Urinary bladder (tissue), 4 donors: ENCODE measurements around the gene ADGB. TPM values are rescaled to one million over a fixed set of nuclear protein-coding genes. Genes with fewer than 3 reads are reported as not detected.
"Not testable (repeated sequence)": the region's sequence is repeated elsewhere in the genome, so short reads cannot be mapped to it uniquely, and the experiment has no call there.

ENCODE experiments used
- DNase-seq: peaks from one replicate; pipeline ENCODE4 v3.0.0-alpha.2; 2015; ENCODE audit errors: extremely low spot score
- H3K27ac ChIP-seq: one replicate; pipeline ENCODE4 v1.5.1; 2013; ENCODE audit warnings: low read depth, mild to moderate bottlenecking, moderate library complexity
- H3K36me3 ChIP-seq: one replicate; pipeline ENCODE4 v1.6.1; 2013; ENCODE audit warnings: mild to moderate bottlenecking, moderate library complexity; ENCODE audit not compliant: insufficient read depth
- H3K4me1 ChIP-seq: one replicate; pipeline ENCODE4 v1.6.1; 2013; ENCODE audit warnings: mild to moderate bottlenecking, moderate library complexity; ENCODE audit not compliant: insufficient read depth
- H3K4me3 ChIP-seq: one replicate; pipeline ENCODE4 v1.5.1; 2013; ENCODE audit warnings: low read depth, low read length
- WGBS: extraction: QIAGEN DNeasy Blood & Tissue Kit; methylation state at CpG from one replicate; pipeline ENCODE4 v1.1.7; 2013; 5-methylcytosine and 5-hydroxymethylcytosine counted together
- polyA plus RNA-seq: library from polyadenylated mRNA; stranded (reverse); fragments of 200-250 nt; gene quantifications from one replicate; pipeline ENCODE4 v1.2.3, GENCODE V29; 2013
- total RNA-seq: library from RNA; depleted of rRNA; stranded (reverse); fragments of >200 nt; gene quantifications from one replicate; pipeline ENCODE4 v1.2.3, GENCODE V29; 2014
- donor health status: healthy with polysubstance abuse.
- donor health status: healthy.

Gene ADGB
- 0.05 TPM for total RNA-seq
- not detected for polyA plus RNA-seq

GRCh38 chr6:146598772-146599405, at the start of gene ADGB:
TSS of gene ADGB (plus strand) at chr6:146598972. CDS start at chr6:146599041, 69 bp downstream.
- peak; percentile 7 for DNase-seq
- WGBS: 4% methylated on average over 32 of the region's 32 CpGs
- H3K36me3 ChIP-seq: no peaks in the 10 kb centered on the region
- peaks cover 2% of the 10 kb centered on the region for H3K4me1 ChIP-seq
- peak within 1 kb of the TSS; percentile 31 for H3K4me3 ChIP-seq
- H3K27ac ChIP-seq: no peak within 1 kb of the TSS

- whole genome bisulfite sequencing: 60% methylated on average over 6 of the region's 6 CpGs
- no peak for DNase-seq
- Histone ChIP-seq H3K4me3 (no peak overlapping the region), H3K4me1 (no peaks in the 10 kb centered on the region), H3K36me3 (peaks cover 2% of the 10 kb centered on the region), H3K27ac (no peak overlapping the region)
Measured at GRCh38 chr6:146550911-146551310, 47.9 kb upstream of the ADGB start.

GRCh38 chr6:146551545-146551944, 47.2 kb upstream of the ADGB start:
- no peak for DNase-seq
- no peaks in the 10 kb centered on the region for H3K4me1 ChIP-seq
- 57% methylated on average over 7 of the region's 7 CpGs for WGBS
- H3K36me3 ChIP-seq: peaks cover 2% of the 10 kb centered on the region
- no peak overlapping the region for H3K4me3 ChIP-seq
- peak overlapping the region; percentile 23 for H3K27ac ChIP-seq

GRCh38 chr6:146553377-146554135, 45.2 kb upstream of the ADGB start:
- H3K4me3 ChIP-seq: no peak overlapping the region
- DNase-seq: no peak
- peaks cover 2% of the 10 kb centered on the region for H3K36me3 ChIP-seq
- H3K27ac ChIP-seq: no peak overlapping the region
- 78% methylated on average over 7 of the region's 7 CpGs for WGBS
- H3K4me1 ChIP-seq: no peaks in the 10 kb centered on the region

- no peak overlapping the region for H3K27ac ChIP-seq
- no peaks in the 10 kb centered on the region for H3K36me3 ChIP-seq
- 88% methylated on average over 1 of the region's 1 CpG for WGBS
- H3K4me3 ChIP-seq: no peak overlapping the region
- no peaks in the 10 kb centered on the region for H3K4me1 ChIP-seq
- DNase-seq: no peak
Measured at GRCh38 chr6:146560607-146561006, 38.2 kb upstream of the ADGB start.

GRCh38 chr6:146566661-146567060, 32.1 kb upstream of the ADGB start:
- WGBS: 74% methylated on average over 2 of the region's 2 CpGs
- H3K4me3 ChIP-seq, H3K4me1 ChIP-seq, DNase-seq, H3K27ac ChIP-seq, H3K36me3 ChIP-seq: not testable (repeated sequence)

GRCh38 chr6:146568619-146569018, 30.2 kb upstream of the ADGB start:
- DNase-seq, H3K27ac ChIP-seq, H3K4me1 ChIP-seq, H3K4me3 ChIP-seq, H3K36me3 ChIP-seq: not testable (repeated sequence)
- 87% methylated on average over 3 of the region's 3 CpGs for WGBS

- H3K36me3 ChIP-seq: no peaks in the 10 kb centered on the region
- no peaks in the 10 kb centered on the region for H3K4me1 ChIP-seq
- WGBS: 92% methylated on average over 1 of the region's 1 CpG
Measured at GRCh38 chr6:146574211-146574610, 24.6 kb upstream of the ADGB start.

GRCh38 chr6:146578054-146578453, 20.7 kb upstream of the ADGB start:
- Histone ChIP-seq H3K36me3 (no peaks in the 10 kb centered on the region), H3K4me3 (no peak overlapping the region), H3K4me1 (no peaks in the 10 kb centered on the region), H3K27ac (no peak overlapping the region)
- no peak for DNase-seq

More at GRCh38 chr6:146574211-146574610, 24.6 kb upstream of the ADGB start:
- no peak for DNase-seq
- Histone ChIP-seq H3K27ac (no peak overlapping the region), H3K4me3 (no peak overlapping the region)

- H3K27ac ChIP-seq: no peak overlapping the region
- no peak for DNase-seq
- WGBS: 74% methylated on average over 1 of the region's 1 CpG
- H3K4me3 ChIP-seq: no peak overlapping the region
- no peaks in the 10 kb centered on the region for H3K4me1 ChIP-seq
- no peaks in the 10 kb centered on the region for H3K36me3 ChIP-seq
Measured at GRCh38 chr6:146581968-146582367, 16.8 kb upstream of the ADGB start.

- WGBS: 56% methylated on average over 5 of the region's 5 CpGs
- H3K4me1 ChIP-seq: no peaks in the 10 kb centered on the region
- no peak overlapping the region for H3K27ac ChIP-seq
- DNase-seq: no peak
- no peak overlapping the region for H3K4me3 ChIP-seq
- H3K36me3 ChIP-seq: no peaks in the 10 kb centered on the region
Measured at GRCh38 chr6:146582857-146583256, 15.9 kb upstream of the ADGB start.

- no peak overlapping the region for H3K27ac ChIP-seq
Measured at GRCh38 chr6:146583966-146584365, 14.8 kb upstream of the ADGB start.

GRCh38 chr6:146587459-146587858, 11.3 kb upstream of the ADGB start:
- no peak for DNase-seq
- Histone ChIP-seq H3K27ac (no peak overlapping the region), H3K36me3 (no peaks in the 10 kb centered on the region), H3K4me3 (no peak overlapping the region), H3K4me1 (no peaks in the 10 kb centered on the region)
- 0% methylated on average over 1 of the region's 1 CpG for WGBS

More at GRCh38 chr6:146583966-146584365, 14.8 kb upstream of the ADGB start:
- DNase-seq: no peak
- 42% methylated on average over 1 of the region's 1 CpG for WGBS
- Histone ChIP-seq H3K36me3 (no peaks in the 10 kb centered on the region), H3K4me3 (no peak overlapping the region), H3K4me1 (no peaks in the 10 kb centered on the region)

GRCh38 chr6:146590492-146590891, 8.3 kb upstream of the ADGB start:
- WGBS: 98% methylated on average over 1 of the region's 1 CpG
- DNase-seq: no peak

More at GRCh38 chr6:146590492-146590891, 8.3 kb upstream of the ADGB start:
- Histone ChIP-seq H3K4me3 (no peak overlapping the region), H3K27ac (no peak overlapping the region), H3K36me3 (no peaks in the 10 kb centered on the region), H3K4me1 (no peaks in the 10 kb centered on the region)
